Measurements from ENCODE around the gene CCDC24. TPM values are rescaled to one million over a fixed set of nuclear protein-coding genes. Genes with fewer than 3 reads are reported as not detected.

Gene CCDC24
- total and polyA plus RNA-seq, 2 donors = 2.8 to 7.2 TPM

Other genes with a start within 250 kb of the CCDC24 start
- 1.4 TPM for gene ARTN, start 57.8 kb upstream of the CCDC24 start, total RNA-seq
- 2.4 TPM for gene ARTN, start 57.8 kb upstream of the CCDC24 start, polyA plus RNA-seq
- gene IPO13, start 44.6 kb upstream of the CCDC24 start, total RNA-seq = 11.5 TPM
- gene IPO13, start 44.6 kb upstream of the CCDC24 start, polyA plus RNA-seq = 22.2 TPM
- 7.8 TPM for gene DPH2, start 21.6 kb upstream of the CCDC24 start, total RNA-seq
- 21.7 TPM for gene DPH2, start 21.6 kb upstream of the CCDC24 start, polyA plus RNA-seq
- 44.4 TPM for gene ATP6V0B, start 16.6 kb upstream of the CCDC24 start, total RNA-seq
- gene ATP6V0B, start 16.6 kb upstream of the CCDC24 start, polyA plus RNA-seq = 120 TPM
- 35.2 TPM for gene B4GALT2, start 12.4 kb upstream of the CCDC24 start, total RNA-seq
- 55.9 TPM for gene B4GALT2, start 12.4 kb upstream of the CCDC24 start, polyA plus RNA-seq
- 6.1 TPM for gene SLC6A9, start 39.9 kb downstream of the CCDC24 start, total RNA-seq
- gene SLC6A9, start 39.9 kb downstream of the CCDC24 start, polyA plus RNA-seq = 19.8 TPM
- 0.95 TPM for gene KLF17, start 127.2 kb downstream of the CCDC24 start, total RNA-seq
- gene KLF17, start 127.2 kb downstream of the CCDC24 start, polyA plus RNA-seq = 1.3 TPM
- gene KLF18, start 150.0 kb downstream of the CCDC24 start, total RNA-seq = not detected
- not detected for gene KLF18, start 150.0 kb downstream of the CCDC24 start, polyA plus RNA-seq
- 17.2 TPM for gene DMAP1, start 221.9 kb downstream of the CCDC24 start, total RNA-seq
- 33.7 TPM for gene DMAP1, start 221.9 kb downstream of the CCDC24 start, polyA plus RNA-seq

Measured in urinary bladder (tissue), 2 donors.